Omental fat pad (tissue), 4 donors: ENCODE data around the gene CABP2. TPM values are rescaled to one million over a fixed set of nuclear protein-coding genes. Genes with fewer than 3 reads are reported as not detected.

Experiments
- ATAC-seq: fragments of 150-250 bp; one replicate; pipeline ENCODE4 v1.9.1; 2016; ENCODE audit warnings: mild to moderate bottlenecking, moderate library complexity; ENCODE audit not compliant: low FRiP score
- DNase-seq: peaks from one replicate; pipeline ENCODE4 v3.0.0-alpha.2; 2019; ENCODE audit warnings: low spot score
- total RNA-seq, 4 donors: library from RNA; depleted of rRNA; stranded (reverse); fragments of >200 nt; gene quantifications; one replicate each; pipeline ENCODE4 v1.1.0, GENCODE V29; 2016
- TF ChIP-seq, protein P1 (sequence below), 3 donors: fragments of 450-650 bp; IDR thresholded peaks; one replicate each; pipeline ENCODE4 v1.5.1; 2016 to 2017; ENCODE audit warnings: antibody characterized with exemption in 3 of 3, mild to moderate bottlenecking in 3 of 3, moderate library complexity in 2 of 3

CABP2 gene
- total RNA-seq, 4 donors from 2014 or later: not detected

- ATAC-seq (no peak), DNase-seq (no peak)
- TF ChIP-seq, protein P1, sequence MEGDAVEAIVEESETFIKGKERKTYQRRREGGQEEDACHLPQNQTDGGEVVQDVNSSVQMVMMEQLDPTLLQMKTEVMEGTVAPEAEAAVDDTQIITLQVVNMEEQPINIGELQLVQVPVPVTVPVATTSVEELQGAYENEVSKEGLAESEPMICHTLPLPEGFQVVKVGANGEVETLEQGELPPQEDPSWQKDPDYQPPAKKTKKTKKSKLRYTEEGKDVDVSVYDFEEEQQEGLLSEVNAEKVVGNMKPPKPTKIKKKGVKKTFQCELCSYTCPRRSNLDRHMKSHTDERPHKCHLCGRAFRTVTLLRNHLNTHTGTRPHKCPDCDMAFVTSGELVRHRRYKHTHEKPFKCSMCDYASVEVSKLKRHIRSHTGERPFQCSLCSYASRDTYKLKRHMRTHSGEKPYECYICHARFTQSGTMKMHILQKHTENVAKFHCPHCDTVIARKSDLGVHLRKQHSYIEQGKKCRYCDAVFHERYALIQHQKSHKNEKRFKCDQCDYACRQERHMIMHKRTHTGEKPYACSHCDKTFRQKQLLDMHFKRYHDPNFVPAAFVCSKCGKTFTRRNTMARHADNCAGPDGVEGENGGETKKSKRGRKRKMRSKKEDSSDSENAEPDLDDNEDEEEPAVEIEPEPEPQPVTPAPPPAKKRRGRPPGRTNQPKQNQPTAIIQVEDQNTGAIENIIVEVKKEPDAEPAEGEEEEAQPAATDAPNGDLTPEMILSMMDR (IDR thresholded peaks at IDR 0.05): no peak
Measured at GRCh38 chr11:67493548-67494370, 29.5 kb downstream of the CABP2 start.

DNA sequence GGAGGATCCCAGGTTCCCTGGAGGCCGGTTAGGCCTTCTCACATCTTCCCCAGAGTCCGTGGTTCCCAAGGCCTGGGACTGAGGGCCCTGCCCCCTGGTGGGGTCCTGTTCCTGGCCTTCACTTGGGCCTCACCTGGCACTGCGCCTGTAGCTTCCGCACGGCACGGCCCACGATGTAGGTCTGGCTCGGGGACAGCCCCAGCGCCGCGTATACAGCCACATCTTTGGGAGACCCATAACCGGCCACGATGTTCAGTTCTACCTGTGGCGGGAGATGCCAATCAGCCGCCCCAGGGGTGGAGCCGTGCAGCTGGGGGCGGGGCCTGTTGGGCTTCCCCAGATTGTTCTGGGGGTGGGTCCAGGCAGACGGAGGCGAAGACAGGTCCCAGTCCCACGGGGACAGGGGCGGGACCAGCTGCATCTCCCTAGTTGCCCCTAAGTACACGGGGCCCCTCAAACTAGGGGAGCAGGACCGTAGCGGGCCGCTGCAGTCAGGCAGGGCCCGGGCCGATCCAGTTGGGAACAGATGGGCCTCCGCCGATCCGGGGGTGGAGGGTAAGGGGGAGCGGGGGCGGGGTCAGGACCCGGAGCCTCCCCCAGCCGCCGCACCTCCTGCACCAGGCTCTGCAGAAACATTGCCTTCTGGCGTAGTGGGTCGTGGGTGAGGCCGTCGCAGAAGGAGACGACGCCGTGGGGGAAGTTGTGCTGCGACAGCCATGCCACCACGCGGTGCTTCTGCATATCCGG lies 30.3 kb downstream of the CABP2 start:
- no peak for ATAC-seq
- no peak for DNase-seq
- TF ChIP-seq, protein P1 (IDR thresholded peaks at IDR 0.05): no peak

DNA sequence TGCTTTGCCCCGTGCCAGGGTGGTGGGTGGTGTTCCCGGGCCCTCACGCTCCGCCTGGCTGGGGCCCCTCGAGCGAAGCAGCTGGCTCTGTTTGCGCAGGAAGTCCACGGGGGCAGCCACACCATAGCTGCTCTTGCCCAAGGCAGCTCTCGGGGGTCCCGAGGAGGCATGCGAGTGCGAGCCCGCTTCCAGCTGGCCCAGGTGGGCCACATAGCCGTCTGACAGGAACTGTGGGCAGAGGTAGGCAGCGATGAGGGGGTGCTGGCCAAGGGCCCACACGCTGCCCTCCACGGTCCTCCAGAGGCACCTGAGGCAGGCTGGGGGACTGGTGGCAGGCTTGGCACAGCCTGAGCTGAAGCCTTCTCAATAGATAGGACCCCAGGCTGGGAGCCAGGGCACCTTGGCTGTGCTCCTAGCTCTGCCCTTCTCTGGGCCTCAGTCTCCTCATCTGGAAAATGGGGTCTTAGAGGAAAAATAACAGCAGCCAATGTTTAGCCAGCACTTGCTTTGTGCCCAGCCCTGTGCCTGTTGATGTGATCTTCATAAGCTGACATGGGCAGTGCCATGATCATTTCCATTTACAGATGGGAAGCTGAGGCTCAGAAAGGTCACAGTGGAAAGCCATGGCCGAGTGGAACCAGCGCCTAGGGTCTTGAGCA lies 31.0 kb downstream of the CABP2 start:
- ATAC-seq (no peak), DNase-seq (no peak)
- TF ChIP-seq, protein P1 (IDR thresholded peaks at IDR 0.05): no peak

GRCh38 chr11:67491276-67492068 lies 31.8 kb downstream of the CABP2 start:
- no peak for ATAC-seq
- TF ChIP-seq, protein P1 (IDR thresholded peaks at IDR 0.05): no peak
- no peak for DNase-seq

DNA sequence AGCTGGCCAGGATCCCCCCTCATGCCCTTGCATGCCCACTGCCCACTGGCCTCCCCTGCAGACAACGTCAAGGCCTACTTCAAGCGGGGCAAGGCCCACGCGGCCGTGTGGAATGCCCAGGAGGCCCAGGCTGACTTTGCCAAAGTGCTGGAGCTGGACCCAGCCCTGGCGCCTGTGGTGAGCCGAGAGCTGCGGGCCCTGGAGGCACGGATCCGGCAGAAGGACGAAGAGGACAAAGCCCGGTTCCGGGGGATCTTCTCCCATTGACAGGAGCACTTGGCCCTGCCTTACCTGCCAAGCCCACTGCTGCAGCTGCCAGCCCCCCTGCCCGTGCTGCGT lies 32.5 kb downstream of the CABP2 start:
- TF ChIP-seq, protein P1 (IDR thresholded peaks at IDR 0.05): no peak
- DNase-seq: no peak
- ATAC-seq: no peak

DNA sequence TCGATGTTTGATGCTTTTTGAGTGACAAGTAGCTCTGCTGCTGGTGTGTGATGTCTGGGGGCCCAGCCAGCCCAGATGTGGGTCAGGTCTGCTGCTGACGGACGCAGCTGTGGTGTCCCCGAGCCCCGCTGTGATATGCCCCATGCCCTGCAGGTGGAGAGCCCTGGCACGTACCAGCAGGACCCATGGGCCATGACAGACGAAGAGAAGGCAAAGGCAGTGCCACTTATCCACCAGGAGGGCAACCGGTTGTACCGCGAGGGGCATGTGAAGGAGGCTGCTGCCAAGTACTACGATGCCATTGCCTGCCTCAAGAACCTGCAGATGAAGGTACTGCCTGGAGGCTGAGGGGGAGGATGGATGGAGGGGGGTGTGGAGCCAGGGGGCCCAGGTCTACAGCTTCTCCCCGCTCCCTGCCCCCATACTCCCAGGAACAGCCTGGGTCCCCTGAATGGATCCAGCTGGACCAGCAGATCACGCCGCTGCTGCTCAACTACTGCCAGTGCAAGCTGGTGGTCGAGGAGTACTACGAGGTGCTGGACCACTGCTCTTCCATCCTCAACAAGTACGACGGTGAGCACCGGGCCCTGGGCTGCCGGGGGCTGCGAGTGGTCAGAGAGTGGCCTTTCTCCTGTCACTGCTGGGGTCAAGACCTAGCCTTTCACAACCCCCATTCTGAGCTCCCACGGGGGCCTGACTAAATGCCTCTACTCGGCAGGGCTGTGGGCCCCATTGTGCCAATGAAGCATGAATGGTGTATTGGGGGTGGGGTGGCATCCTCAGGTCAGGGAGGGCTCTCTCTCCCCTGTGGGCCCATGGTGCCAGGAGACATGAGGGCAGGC lies 33.1 kb downstream of the CABP2 start:
- TF ChIP-seq, protein P1 (IDR thresholded peaks at IDR 0.05): no peak
- ATAC-seq (no peak), DNase-seq (no peak)
